ENCODE measurements around the gene SRSF5. TPM values are rescaled to one million over a fixed set of nuclear protein-coding genes. Genes with fewer than 3 reads are reported as not detected.

Gene SRSF5
- total RNA-seq, 2 experiments from 2014 or later = 1,437 to 1,479 TPM

DNA sequence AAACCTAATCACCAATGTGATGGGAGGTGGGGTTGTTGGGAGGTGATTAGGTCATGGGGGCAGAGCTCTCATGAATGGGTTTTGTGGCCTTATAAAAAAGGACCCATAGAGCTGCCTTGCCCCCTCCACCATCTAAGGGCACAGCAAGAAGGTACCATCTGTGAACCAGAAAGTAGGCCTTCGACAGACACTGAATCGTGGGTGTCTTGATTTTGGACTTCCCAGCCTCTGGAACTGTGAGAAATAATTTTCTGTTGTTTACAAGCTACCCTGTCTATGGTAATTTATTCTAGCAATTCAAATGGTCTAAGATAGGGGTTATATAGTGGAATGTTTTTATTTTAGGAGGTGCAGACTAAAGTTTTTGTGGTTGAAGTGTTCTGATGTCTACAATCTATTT lies 38.0 kb downstream of the SRSF5 start:
- H3K4me3 ChIP-seq (ENCODE audit: low read length) = no peak overlapping the region
- H3K4me1 ChIP-seq (ENCODE audit: insufficient read depth, low read length) = no peaks in the 10 kb centered on the region
- no peak overlapping the region for H3K27ac Mint-ChIP-seq
- no peaks in the 10 kb centered on the region for H3K36me3 Mint-ChIP-seq (ENCODE audit: low read depth)
- H3K9me3 Mint-ChIP-seq = no peaks in the 10 kb centered on the region
- no peak overlapping the region for H3K4me3 Mint-ChIP-seq
- no peak overlapping the region for H3K27ac ChIP-seq (ENCODE audit: low read depth in 1 of 2, low read length in 2 of 2)
- no peaks in the 10 kb centered on the region for H3K36me3 ChIP-seq (ENCODE audit: insufficient read depth, low read length)
- H3K27me3 ChIP-seq (ENCODE audit: control insufficient read depth in 1 of 2, insufficient read depth in 2 of 2, low read length in 2 of 2) = peaks cover 0 to 3% of the 10 kb centered on the region in 2 experiments
- ChIA-PET CTCF (no interaction called here), POLR2A (no interaction called here)
- DNase-seq = no peak
- H3K27me3 Mint-ChIP-seq = peaks cover 8% of the 10 kb centered on the region
- no peaks in the 10 kb centered on the region for H3K4me1 Mint-ChIP-seq (ENCODE audit: low read depth)
- no peaks in the 10 kb centered on the region for H3K9me3 ChIP-seq (ENCODE audit: control insufficient read depth in 1 of 2, insufficient read depth in 1 of 2, low read length in 2 of 2)
- intact Hi-C loops (cut with DNase I, micrococcal nuclease) = no loop called here
- no peak for ATAC-seq (ENCODE audit: poor library complexity)
- TF ChIP-seq, protein P1, sequence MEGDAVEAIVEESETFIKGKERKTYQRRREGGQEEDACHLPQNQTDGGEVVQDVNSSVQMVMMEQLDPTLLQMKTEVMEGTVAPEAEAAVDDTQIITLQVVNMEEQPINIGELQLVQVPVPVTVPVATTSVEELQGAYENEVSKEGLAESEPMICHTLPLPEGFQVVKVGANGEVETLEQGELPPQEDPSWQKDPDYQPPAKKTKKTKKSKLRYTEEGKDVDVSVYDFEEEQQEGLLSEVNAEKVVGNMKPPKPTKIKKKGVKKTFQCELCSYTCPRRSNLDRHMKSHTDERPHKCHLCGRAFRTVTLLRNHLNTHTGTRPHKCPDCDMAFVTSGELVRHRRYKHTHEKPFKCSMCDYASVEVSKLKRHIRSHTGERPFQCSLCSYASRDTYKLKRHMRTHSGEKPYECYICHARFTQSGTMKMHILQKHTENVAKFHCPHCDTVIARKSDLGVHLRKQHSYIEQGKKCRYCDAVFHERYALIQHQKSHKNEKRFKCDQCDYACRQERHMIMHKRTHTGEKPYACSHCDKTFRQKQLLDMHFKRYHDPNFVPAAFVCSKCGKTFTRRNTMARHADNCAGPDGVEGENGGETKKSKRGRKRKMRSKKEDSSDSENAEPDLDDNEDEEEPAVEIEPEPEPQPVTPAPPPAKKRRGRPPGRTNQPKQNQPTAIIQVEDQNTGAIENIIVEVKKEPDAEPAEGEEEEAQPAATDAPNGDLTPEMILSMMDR (IDR thresholded peaks at IDR 0.05) = no peak

DNA sequence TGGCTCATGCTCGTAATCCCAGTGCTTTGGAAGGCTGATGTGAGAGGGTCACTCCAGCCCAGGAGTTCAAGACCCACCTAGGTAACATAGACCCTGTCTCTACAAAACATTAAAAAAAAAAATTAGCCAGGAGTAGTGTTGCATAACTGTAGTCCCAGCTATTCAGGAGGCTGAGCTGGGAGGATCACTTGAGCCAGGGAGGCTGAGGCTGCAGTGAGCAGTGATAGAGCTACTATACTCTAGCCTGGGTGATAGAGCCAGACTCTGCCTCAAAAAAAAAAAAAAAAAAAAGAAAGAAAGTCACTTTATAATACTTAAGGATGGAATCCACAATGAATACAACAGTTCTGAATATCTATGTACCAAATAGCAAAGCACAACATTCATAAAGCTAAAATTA lies 40.2 kb downstream of the SRSF5 start:
- ATAC-seq (ENCODE audit: poor library complexity) (no peak), DNase-seq (no peak)
- no peak overlapping the region for H3K27ac Mint-ChIP-seq
- H3K36me3 Mint-ChIP-seq (ENCODE audit: low read depth) = no peaks in the 10 kb centered on the region
- Histone ChIP-seq H3K9me3 (ENCODE audit: control insufficient read depth in 1 of 2, insufficient read depth in 1 of 2, low read length in 2 of 2) (no peaks in the 10 kb centered on the region), H3K27me3 (ENCODE audit: control insufficient read depth in 1 of 2, insufficient read depth in 2 of 2, low read length in 2 of 2) (no peaks in the 10 kb centered on the region), H3K4me1 (ENCODE audit: insufficient read depth, low read length) (no peaks in the 10 kb centered on the region), H3K36me3 (ENCODE audit: insufficient read depth, low read length) (no peaks in the 10 kb centered on the region), H3K27ac (ENCODE audit: low read depth in 1 of 2, low read length in 2 of 2) (no peak overlapping the region), H3K4me3 (ENCODE audit: low read length) (no peak overlapping the region)
- H3K4me3 Mint-ChIP-seq = no peak overlapping the region
- TF ChIP-seq, protein P1 (IDR thresholded peaks at IDR 0.05) = no peak
- ChIA-PET POLR2A (interaction anchor here (1.2 kb wide), 1 partner anchor 41 kb away, joined by 3 read pairs; the partner anchor contains the start of gene SRSF5), CTCF (interaction anchor here (2.3 kb wide), 1 partner anchor 11 kb away, joined by 10 read pairs; no protein-coding TSS in a partner anchor)
- H3K27me3 Mint-ChIP-seq = peaks cover 3% of the 10 kb centered on the region
- intact Hi-C loops (cut with DNase I, micrococcal nuclease) = no loop called here
- no peaks in the 10 kb centered on the region for H3K4me1 Mint-ChIP-seq (ENCODE audit: low read depth)
- H3K9me3 Mint-ChIP-seq = no peaks in the 10 kb centered on the region

DNA sequence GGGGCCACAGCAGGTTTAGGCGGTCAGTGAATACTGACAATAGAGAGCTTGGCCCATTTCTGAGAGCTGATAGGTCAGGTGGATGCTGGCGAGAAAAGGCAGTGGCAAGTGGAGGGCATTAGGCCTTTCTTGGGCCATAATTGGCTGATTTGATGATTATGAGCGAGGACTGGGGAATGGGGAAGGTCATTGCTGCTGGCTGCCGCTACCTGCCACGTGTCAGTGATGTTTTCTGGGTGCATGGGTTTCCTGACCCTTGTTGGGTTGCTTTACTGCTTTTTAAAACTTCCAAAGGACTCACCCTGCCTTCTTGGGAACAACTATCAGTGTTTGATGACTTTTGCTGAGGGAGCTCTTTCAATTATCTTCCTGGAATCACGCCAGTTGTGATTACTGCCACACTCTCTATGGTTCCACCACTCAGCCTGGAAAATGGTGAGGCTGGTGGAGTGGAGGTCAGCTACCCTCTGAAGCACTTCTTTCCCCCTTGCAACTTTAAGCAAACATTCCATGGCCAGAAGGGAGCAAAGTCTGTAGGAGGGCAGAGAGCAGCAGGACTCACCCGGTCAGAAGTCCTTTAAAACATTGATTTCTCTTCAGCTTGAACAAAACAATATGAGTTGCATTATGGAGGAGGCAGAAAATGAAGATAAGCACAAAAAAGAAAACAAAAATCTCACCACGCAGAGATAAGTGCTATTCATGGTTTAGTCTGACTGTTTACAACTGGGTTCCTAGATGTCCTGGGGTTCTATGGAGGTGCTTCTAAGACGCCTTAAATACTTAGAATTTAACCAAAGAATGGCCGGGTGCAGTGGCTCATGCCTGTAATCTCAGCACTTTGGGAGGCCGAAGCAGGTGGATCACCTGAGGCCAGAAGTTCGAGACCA lies 42.2 kb downstream of the SRSF5 start:
- CTCF ChIA-PET = interaction anchor here (2.3 kb wide), 1 partner anchor 9 kb away, joined by 10 read pairs; no protein-coding TSS in a partner anchor
- H3K27me3 Mint-ChIP-seq = peaks cover 8% of the 10 kb centered on the region

More for the DNA sequence above, 42.2 kb downstream of the SRSF5 start:
- ATAC-seq (ENCODE audit: poor library complexity) (no peak), DNase-seq (no peak)
- Mint-ChIP-seq H3K4me3 (no peak overlapping the region), H3K27ac (no peak overlapping the region), H3K4me1 (ENCODE audit: low read depth) (no peaks in the 10 kb centered on the region), H3K9me3 (no peaks in the 10 kb centered on the region), H3K36me3 (ENCODE audit: low read depth) (no peaks in the 10 kb centered on the region)
- intact Hi-C loops (cut with DNase I, micrococcal nuclease) = no loop called here
- Histone ChIP-seq H3K27ac (ENCODE audit: low read depth in 1 of 2, low read length in 2 of 2) (no peak overlapping the region), H3K9me3 (ENCODE audit: control insufficient read depth in 1 of 2, insufficient read depth in 1 of 2, low read length in 2 of 2) (no peaks in the 10 kb centered on the region), H3K27me3 (ENCODE audit: control insufficient read depth in 1 of 2, insufficient read depth in 2 of 2, low read length in 2 of 2) (no peaks in the 10 kb centered on the region), H3K4me1 (ENCODE audit: insufficient read depth, low read length) (no peaks in the 10 kb centered on the region), H3K36me3 (ENCODE audit: insufficient read depth, low read length) (no peaks in the 10 kb centered on the region), H3K4me3 (ENCODE audit: low read length) (no peak overlapping the region)
- TF ChIP-seq, protein P1 (IDR thresholded peaks at IDR 0.05) = no peak
- POLR2A ChIA-PET = no interaction called here
